HuH-7.5 (cell line): Measurements from ENCODE around the gene RFX2.
"Not testable (repeated sequence)": the region's sequence is repeated elsewhere in the genome, so short reads cannot be mapped to it uniquely, and the experiment has no call there.

Experiments
- DNase-seq: peaks from one replicate; pipeline ENCODE4 v3.0.0; 2011; ENCODE audit warnings: low spot score

RFX2 gene

GRCh38 chr19:6038634-6039405, 71.5 kb downstream of the RFX2 start:
- no peak for DNase-seq

DNA sequence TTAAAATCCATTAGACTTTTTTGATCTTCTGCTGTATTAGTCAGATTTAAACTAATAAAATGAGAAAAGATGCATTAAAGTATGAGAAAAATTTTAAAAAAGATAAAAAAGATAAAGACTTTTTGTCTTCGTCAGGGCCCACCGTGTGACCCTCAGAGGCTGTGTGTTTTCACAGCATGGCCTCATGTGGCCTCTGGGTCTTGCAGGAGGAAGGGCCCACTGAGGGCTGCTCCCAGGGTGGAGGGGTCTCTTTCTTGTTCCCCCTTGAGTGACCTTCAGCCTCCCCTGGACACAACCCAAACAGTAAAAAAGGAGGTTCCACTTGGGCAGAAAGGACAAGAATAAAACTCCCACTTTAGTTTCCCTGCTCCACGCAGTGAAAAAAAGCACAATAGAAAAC, 75.3 kb downstream of the RFX2 start:
- no peak for DNase-seq

DNA sequence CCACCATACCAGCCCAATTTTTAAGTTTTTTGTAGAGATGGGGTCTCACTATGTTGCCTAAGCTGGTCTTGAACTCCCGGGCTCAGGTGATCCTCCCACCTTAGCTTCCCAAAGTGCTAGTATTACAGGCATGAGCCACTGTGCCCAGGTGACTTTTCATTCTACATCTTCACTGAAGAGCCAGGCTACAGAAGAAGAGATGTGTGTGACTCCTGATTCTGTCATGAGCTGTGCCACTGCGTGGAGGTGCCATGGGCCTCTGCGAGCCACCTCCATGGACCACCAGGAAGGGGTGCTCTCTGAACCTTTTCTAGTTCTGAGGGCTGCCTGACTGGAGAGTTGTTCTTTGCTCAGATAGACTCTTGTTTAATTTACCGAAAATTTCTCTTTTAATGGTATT, 75.8 kb downstream of the RFX2 start:
- no peak for DNase-seq

DNA sequence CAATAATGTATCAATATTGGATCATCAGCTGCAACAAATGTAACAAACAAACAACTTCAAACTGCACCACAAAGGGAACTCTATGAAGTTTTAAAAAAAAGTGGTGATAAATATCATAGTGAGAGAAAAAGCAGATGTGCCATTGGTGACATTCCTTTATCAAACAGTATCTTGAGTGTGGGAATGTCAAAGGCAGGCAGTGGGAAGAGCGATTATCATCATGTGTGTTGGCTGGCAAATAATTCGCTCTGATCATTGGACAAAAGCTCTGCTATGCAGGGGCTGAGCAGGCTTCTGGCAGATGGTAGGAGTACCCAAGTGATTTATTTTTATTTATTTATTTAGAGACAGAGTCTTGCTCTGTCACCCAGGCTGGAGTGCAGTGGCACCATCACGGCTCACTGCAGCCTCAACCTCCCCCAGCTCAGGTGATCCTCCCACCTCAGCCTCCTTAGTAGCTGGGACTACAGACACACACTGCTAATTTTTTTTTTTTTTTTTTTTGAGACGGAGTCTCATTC, 76.5 kb downstream of the RFX2 start:
- DNase-seq: no peak

- DNase-seq: no peak
Observed at GRCh38 chr19:6032827-6033226, 77.5 kb downstream of the RFX2 start.

DNA sequence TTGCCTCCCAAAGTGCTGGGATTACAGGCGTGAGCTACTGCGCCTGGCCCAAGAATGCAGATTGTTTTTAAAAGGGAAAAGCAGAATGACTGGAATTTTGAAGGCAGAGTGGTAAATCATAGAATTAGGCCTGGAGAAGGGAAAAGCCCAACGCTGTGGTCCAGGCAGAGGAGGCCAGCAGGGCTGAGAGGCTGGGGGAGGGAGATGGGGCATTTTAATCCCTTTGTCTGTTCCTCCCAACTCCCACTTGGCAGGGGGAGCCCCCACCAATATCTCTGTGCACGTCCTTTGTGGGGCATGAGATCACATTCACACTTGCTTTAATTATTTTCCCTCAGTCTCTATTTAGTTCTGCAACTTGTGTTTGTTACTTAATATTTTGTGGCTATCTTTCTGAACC, 77.9 kb downstream of the RFX2 start:
- DNase-seq: no peak

DNA sequence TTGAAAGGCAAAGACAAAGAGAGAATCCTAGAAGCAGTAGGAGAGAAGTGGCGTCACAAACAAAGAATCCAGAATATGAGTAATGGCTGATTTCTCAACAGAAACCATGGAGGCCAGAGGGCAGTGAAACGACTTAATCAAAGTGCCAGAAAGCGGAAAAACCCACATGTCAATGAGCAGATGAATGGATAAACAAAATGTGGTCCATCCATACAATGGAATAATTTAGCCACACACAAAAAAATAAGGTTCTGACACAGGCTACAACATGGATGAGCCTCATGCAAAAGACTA, 80.1 kb downstream of the RFX2 start:
- DNase-seq: no peak

GRCh38 chr19:6026390-6027227, 83.7 kb downstream of the RFX2 start:
- DNase-seq: no peak

- not testable (repeated sequence) for DNase-seq
Observed at GRCh38 chr19:6024756-6025155, 85.5 kb downstream of the RFX2 start.

- no peak for DNase-seq
Observed at GRCh38 chr19:6023936-6024335, 86.4 kb downstream of the RFX2 start.

DNA sequence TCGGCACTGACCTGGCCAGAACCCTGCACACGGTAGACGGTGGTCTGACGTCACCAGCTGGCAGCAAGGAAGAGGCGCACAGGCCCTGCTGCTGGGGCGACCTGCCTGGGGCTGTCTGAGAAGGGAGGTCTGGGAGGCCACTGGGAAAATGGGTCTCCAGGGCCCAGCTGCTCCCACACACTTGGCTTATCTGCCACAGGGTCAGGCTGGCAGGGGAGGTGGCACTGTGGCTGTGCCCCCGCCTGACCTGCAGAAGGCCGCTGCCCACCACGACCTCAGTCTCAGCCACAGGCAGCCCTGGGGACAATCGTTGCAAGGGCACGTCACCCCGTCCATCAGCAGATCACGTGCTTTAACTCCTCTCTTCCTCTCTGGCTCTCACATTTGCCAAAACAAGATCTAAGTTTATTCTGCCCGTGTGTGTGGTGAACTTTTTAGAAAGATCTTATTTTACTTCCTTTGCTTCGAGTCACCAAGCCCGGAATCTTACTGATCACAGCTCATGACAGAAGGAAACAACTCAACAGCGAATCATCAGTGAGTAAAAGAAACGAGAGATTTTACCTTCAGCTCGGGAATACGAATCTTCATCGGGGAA, 87.1 kb downstream of the RFX2 start:
- no peak for DNase-seq

- no peak for DNase-seq
Observed at GRCh38 chr19:6022570-6023064, 87.7 kb downstream of the RFX2 start.

DNA sequence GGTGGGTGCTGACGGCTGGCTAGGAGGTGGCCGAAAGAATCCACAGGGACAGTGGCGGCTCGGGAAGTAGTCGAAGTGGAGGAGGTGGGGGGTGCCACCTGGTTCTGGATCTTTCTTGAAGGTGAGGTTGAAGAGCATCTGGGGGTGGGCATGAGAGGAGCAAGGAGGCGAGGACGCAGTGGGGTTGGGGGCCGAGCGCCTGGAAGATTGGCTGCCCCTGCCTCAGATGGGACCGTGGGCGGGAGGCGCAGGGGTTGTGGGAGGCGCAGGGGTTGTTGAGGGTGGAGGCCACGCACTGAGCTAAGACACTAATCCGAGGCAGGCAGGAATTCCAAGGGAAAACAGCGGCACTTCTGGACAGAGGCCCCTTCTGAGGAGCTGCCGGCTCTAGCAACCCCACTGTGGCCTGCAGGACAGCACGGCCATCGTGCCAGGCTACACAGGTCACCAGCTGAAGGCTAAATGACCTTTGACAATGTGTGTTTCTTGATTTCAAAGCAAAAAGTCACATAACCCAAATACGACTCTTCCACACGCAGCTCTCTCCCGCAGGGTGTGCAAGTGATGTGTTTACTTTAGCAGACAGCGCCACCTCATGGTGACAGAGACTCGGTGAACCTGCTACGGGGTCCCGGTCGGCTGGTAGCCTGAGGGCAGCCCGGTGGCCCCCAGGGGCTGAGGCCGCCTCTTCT, 88.3 kb downstream of the RFX2 start:
- DNase-seq: peak; percentile 92

GRCh38 chr19:6020972-6021805, 89.1 kb downstream of the RFX2 start:
- no peak for DNase-seq

DNA sequence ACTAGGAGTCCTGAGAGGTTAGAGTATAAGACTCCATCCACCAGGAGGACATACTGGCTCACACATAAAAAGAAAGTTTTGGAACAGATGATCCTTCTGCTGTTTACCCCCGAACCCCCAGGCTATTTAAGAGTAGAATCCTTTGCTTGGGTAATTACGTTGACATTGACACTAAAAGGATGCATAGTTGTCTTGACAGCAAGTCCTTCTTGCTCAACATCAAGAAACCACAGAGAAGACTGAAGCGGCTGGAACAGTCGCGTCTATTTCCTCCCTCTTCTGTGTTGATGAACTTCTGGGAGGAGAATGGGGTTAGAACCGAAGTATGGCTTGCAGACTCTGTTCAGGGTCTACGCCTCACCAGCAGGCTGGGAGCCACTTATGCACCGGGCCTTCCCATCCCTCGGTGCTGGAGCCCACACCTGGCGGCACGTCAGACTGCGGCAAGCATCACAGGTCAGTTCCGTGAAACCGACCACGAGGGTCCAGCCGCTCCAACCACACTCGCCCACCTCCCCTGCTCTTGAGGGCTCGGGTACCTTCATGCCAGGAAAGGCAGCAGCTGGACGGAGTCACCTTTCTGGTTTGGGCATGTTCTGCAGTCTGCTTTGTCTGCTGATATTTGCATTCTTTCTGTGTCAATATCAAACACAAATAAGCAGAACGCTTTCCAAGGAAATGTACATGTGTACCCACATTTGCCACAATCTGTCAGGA, 90.0 kb downstream of the RFX2 start:
- no peak for DNase-seq

- no peak for DNase-seq
Observed at GRCh38 chr19:6018786-6019185, 91.5 kb downstream of the RFX2 start.

DNA sequence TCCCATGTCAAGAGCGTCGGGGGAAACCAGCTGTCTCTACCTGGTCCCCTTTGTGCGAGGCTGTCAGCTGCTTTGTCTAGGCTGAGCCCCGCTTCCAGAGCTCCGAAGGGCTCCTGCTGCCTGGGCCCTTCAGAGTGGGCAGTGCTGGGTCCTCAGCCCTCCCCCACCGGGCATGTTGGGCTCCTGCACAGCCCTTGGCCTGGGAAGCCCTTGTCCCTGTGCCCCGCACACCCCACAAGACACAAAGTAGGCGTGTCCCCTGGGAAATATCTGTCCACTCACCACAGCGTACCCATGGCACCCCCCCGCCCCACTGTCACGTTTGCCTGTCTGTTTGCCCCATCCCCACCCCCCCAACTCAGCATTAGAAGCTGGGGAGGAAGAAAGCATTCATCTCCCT, 92.7 kb downstream of the RFX2 start:
- no peak for DNase-seq

- no peak for DNase-seq
Observed at GRCh38 chr19:6015841-6016545, 94.3 kb downstream of the RFX2 start.

DNA sequence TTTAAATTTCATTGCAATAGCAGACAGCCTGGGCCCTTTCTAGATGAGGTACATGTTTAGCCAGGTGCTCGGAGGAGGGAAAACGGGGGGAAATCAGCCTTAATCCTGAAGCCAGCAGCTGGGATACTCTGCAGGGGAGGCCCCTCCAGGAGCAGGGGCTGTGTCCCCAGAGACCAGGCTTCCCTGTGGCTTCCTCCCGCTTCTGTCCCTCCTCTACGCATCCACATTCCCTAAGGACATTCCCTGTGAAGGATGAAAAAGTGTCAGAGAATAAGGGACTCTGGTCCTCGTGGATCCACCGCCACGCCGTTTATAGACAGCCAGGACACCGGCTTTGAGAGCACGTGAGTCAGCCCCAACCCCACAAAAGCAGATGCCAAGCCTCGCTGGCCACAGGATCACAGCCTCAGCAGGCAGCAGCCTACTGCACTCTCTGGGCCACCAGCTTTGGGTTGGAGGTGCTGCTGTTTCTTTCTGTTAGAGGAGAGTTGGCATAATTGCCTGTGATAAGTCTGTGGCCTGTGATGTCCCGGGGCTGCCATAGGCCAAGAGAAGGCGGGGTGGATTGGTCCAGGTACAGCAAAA, 95.7 kb downstream of the RFX2 start:
- DNase-seq: no peak
